CD4-positive, alpha-beta T cell (primary cell): ENCODE data around the gene PCDH9. TPM values are rescaled to one million over a fixed set of nuclear protein-coding genes. Genes with fewer than 3 reads are reported as not detected.

Experiments used
- ATAC-seq: fragments of 200-7000 bp; cut with Tn5 transposase; one replicate; pipeline ENCODE4 v1.10.0; 2022; ENCODE audit warnings: mild to moderate bottlenecking; ENCODE audit not compliant: poor library complexity
- CTCF ChIA-PET: fragments of 350-600 bp; sonication (Branson Sonifier 250); formaldehyde crosslinking; loops from one replicate; lab custom pipeline; 2021; ENCODE audit warnings: antibody characterized with exemption, inconsistent platforms; lab: Charles Lee
- POLR2A ChIA-PET: fragments of 350-600 bp; sonication (Branson Sonifier 250); formaldehyde crosslinking; loops from one replicate; lab custom pipeline; 2021; ENCODE audit warnings: antibody characterized with exemption, inconsistent platforms; lab: Charles Lee
- DNase-seq, 14 experiments: peaks; one replicate each; pipeline ENCODE4 v3.0.0-alpha.2; 2013 to 2020; ENCODE audit warnings: mixed read lengths in 2 of 14
- H3K27ac ChIP-seq, 2 donors: one replicate each; pipeline versions ENCODE4 v1.5.1 to v1.7.0; 2013; ENCODE audit warnings: low read length in 2 of 2, low read depth in 1 of 2, mild to moderate bottlenecking in 1 of 2
- H3K27me3 ChIP-seq, 2 experiments: 1 replicate in 1 of 2; 2 replicates in 1 of 2; pipeline versions ENCODE4 v1.6.1 to v1.7.0; 2013; ENCODE audit warnings: low read length in 2 of 2, control low read depth in 1 of 2, mild to moderate bottlenecking in 1 of 2, moderate library complexity in 1 of 2; ENCODE audit not compliant: insufficient read depth in 2 of 2, control insufficient read depth in 1 of 2
- H3K36me3 ChIP-seq: one replicate; pipeline ENCODE4 v1.6.1; 2013; ENCODE audit warnings: low read length, control low read depth; ENCODE audit not compliant: insufficient read depth
- H3K4me1 ChIP-seq: one replicate; pipeline ENCODE4 v1.6.1; 2013; ENCODE audit warnings: low read length, control low read depth; ENCODE audit not compliant: insufficient read depth
- H3K4me3 ChIP-seq: one replicate; pipeline ENCODE4 v1.5.1; 2013; ENCODE audit warnings: mild to moderate bottlenecking, low read length, moderate library complexity
- H3K9me3 ChIP-seq, 2 experiments: 1 replicate in 1 of 2; 2 replicates in 1 of 2; pipeline versions ENCODE4 v1.6.1 to v1.7.0; 2013; ENCODE audit warnings: low read length in 2 of 2, mild to moderate bottlenecking in 2 of 2, control low read depth in 1 of 2, moderate library complexity in 1 of 2; ENCODE audit not compliant: control insufficient read depth in 1 of 2, insufficient read depth in 1 of 2
- H3K27ac Mint-ChIP-seq: one replicate; pipeline ENCODE4 v1.8.0; 2020; ENCODE audit warnings: mixed read lengths
- H3K27me3 Mint-ChIP-seq: one replicate; pipeline ENCODE4 v1.8.0; 2021; ENCODE audit warnings: mixed read lengths
- H3K36me3 Mint-ChIP-seq: one replicate; pipeline ENCODE4 v1.8.0; 2021; ENCODE audit warnings: low read depth, mixed read lengths
- H3K4me1 Mint-ChIP-seq: one replicate; pipeline ENCODE4 v1.8.0; 2021; ENCODE audit warnings: low read depth, mixed read lengths
- H3K4me3 Mint-ChIP-seq: one replicate; pipeline ENCODE4 v1.8.0; 2020; ENCODE audit warnings: mild to moderate bottlenecking, mixed read lengths
- H3K9me3 Mint-ChIP-seq: one replicate; pipeline ENCODE4 v1.8.0; 2020; ENCODE audit warnings: mixed read lengths
- CTCF ChIP-seq: fragments of 200-600 bp; IDR thresholded peaks from one replicate; pipeline ENCODE4 v1.8.0; 2022; ENCODE audit warnings: antibody characterized with exemption, mild to moderate bottlenecking
- intact Hi-C, 2 experiments: fragments of 100-400 bp; cut with DNase I in 1 of 2; cut with micrococcal nuclease in 1 of 2; formaldehyde crosslinking; loops; one replicate each; pipeline versions ENCODE4 v1.15.1 to v1.9.0; 2023 to 2025; cut with DNase I, micrococcal nuclease
- total RNA-seq, 174 experiments: library from RNA in 2 of 174; stranded (reverse) in 2 of 174; gene quantifications; one replicate each; pipeline ENCODE4 v1.2.3 and lab custom pipeline; 2021 to 2026

The PCDH9 gene
- total RNA-seq, 2 experiments from 2014 or later: 0.08 to 0.19 TPM

- H3K9me3 Mint-ChIP-seq: no peaks in the 10 kb centered on the region
- Histone ChIP-seq H3K27me3 (no peaks in the 10 kb centered on the region), H3K36me3 (no peaks in the 10 kb centered on the region), H3K4me1 (no peaks in the 10 kb centered on the region), H3K27ac (no peak overlapping the region), H3K9me3 (peaks cover 0 to 8% of the 10 kb centered on the region in 2 experiments), H3K4me3 (no peak overlapping the region)
- CTCF ChIA-PET: no interaction called here
- no peaks in the 10 kb centered on the region for H3K27me3 Mint-ChIP-seq
- POLR2A ChIA-PET: no interaction called here
- DNase-seq: no peak
- H3K4me3 Mint-ChIP-seq: no peak overlapping the region
- H3K36me3 Mint-ChIP-seq: no peaks in the 10 kb centered on the region
- intact Hi-C loops: no loop called here
- H3K27ac Mint-ChIP-seq: no peak overlapping the region
- TF ChIP-seq CTCF: no peak
- H3K4me1 Mint-ChIP-seq: no peaks in the 10 kb centered on the region
- ATAC-seq: no peak
Measured at GRCh38 chr13:66563076-66563475, 667.1 kb downstream of the PCDH9 start.

- POLR2A ChIA-PET: no interaction called here
- peaks cover 0 to 8% of the 10 kb centered on the region in 2 experiments for H3K9me3 ChIP-seq
- no peaks in the 10 kb centered on the region for H3K4me1 Mint-ChIP-seq
- no peak overlapping the region for H3K4me3 ChIP-seq
- no peak overlapping the region for H3K4me3 Mint-ChIP-seq
- intact Hi-C loops: no loop called here
- no peaks in the 10 kb centered on the region for H3K27me3 Mint-ChIP-seq
- H3K27ac Mint-ChIP-seq: no peak overlapping the region
- no peak for ATAC-seq
- no peak for TF ChIP-seq CTCF
- no peaks in the 10 kb centered on the region for H3K9me3 Mint-ChIP-seq
- CTCF ChIA-PET: no interaction called here
- no peaks in the 10 kb centered on the region for H3K27me3 ChIP-seq
- H3K36me3 Mint-ChIP-seq: no peaks in the 10 kb centered on the region
- no peaks in the 10 kb centered on the region for H3K4me1 ChIP-seq
- no peak for DNase-seq
- no peak overlapping the region for H3K27ac ChIP-seq
- no peaks in the 10 kb centered on the region for H3K36me3 ChIP-seq
Measured at GRCh38 chr13:66562054-66562453, 668.1 kb downstream of the PCDH9 start.

GRCh38 chr13:66560991-66561390 lies 669.1 kb downstream of the PCDH9 start:
- DNase-seq (no peak), ATAC-seq (no peak)
- H3K9me3 Mint-ChIP-seq: no peaks in the 10 kb centered on the region
- H3K27me3 Mint-ChIP-seq: no peaks in the 10 kb centered on the region
- Histone ChIP-seq H3K9me3 (peaks cover 0 to 8% of the 10 kb centered on the region in 2 experiments), H3K27me3 (no peaks in the 10 kb centered on the region), H3K27ac (no peak overlapping the region), H3K36me3 (no peaks in the 10 kb centered on the region), H3K4me3 (no peak overlapping the region), H3K4me1 (no peaks in the 10 kb centered on the region)
- TF ChIP-seq CTCF: no peak
- CTCF ChIA-PET: no interaction called here
- no peak overlapping the region for H3K27ac Mint-ChIP-seq
- no peaks in the 10 kb centered on the region for H3K36me3 Mint-ChIP-seq
- no peaks in the 10 kb centered on the region for H3K4me1 Mint-ChIP-seq
- intact Hi-C loops: no loop called here
- H3K4me3 Mint-ChIP-seq: no peak overlapping the region
- POLR2A ChIA-PET: no interaction called here
